Heart left ventricle (tissue), 13 donors: Measurements from ENCODE around the gene CD207.

Source experiments
- CTCF ChIP-seq, 12 donors: fragments of 200-600 bp; sonication (generic) in 4 of 12; IDR thresholded peaks; one replicate each; pipeline versions ENCODE4 v1.5.0 to v1.8.0; 2018 to 2022; ENCODE audit warnings: antibody characterized with exemption in 12 of 12, mild to moderate bottlenecking in 5 of 12
- POLR2A ChIP-seq, 2 donors: fragments of 450-650 bp; IDR thresholded peaks; one replicate each; pipeline ENCODE4 v1.6.1; 2017; ENCODE audit warnings: antibody characterized with exemption in 2 of 2, mild to moderate bottlenecking in 2 of 2, moderate library complexity in 2 of 2
- donor health status: ischemic (EF 13 %, LVEDD 7.1; RV severe dilation, severe dysfunction).
- donor health status: DM: no; HTN: yes; CAD: no.
- donor health status: DM: no; HTN: no; CAD: no.
- donor health status: ischemic (EF 25% LVEDD 6.9; RV normal size, moderate dysfunction).
- donor health status: ischemic (EF 25% LVEDD 5.7; RV mildly dilated, moderate dysfunction).
- donor health status: ischemic (EF 35%, LVEDD 5.7; RV mildly dilated, moderate dysfunction).
- donor health status: nonischemic (EF 11% LVEDD 7.7; RV severe dilation, severe dysfunction).
- donor health status: DM: yes; HTN: yes; CAD: no.
- donor health status: PGD.
- donor health status: ischemic (EF 29% LVEDD 5.4; RV normal size, mild dysfunction).
- donor health status: nonischemic (EF 23%, LVEDD 6.1; RV moderate dilation, normal function).

GRCh38 chr2:70854411-70854810 lies 18.8 kb upstream of the CD207 start:
- TF ChIP-seq CTCF (IDR thresholded peaks at IDR 0.05) (no peak), POLR2A (IDR thresholded peaks at IDR 0.05) (no peak)
